GM18505 (cell line): ENCODE measurements around the gene TMEM245.

ENCODE experiments used
- ATAC-seq: cut with Tn5 transposase; IDR thresholded peaks from one replicate; pipeline ENCODE4 v1.9.1; 2021; ENCODE audit not compliant: unreplicated experiment
- POLR2A ChIP-seq: IDR thresholded peaks from 4 replicates; pipeline ENCODE4 v1.6.1; 2011; ENCODE audit warnings: borderline replicate concordance; ENCODE audit not compliant: insufficient read depth, insufficient read length; ENCODE audit errors: extremely low read depth

The TMEM245 gene

DNA sequence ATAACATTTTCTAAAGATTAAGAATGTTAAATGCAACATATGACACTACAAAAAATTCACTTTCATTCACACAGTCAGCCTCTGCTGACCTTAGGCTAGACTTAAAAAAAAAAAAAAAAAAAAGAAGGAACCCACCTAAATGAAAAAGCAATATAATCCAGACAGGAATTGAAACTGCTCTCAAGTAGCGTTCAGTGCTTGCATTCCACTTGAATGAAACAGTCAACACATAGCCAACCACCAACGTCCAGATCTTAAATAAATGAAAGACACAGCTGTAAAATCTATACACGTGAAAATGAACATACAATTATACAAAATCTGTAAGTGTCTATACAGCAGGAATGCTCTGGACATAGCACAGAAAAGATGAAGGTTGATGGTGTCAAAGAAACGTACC lies 11.4 kb downstream of the TMEM245 start:
- TF ChIP-seq POLR2A: no peak
- no peak for ATAC-seq

DNA sequence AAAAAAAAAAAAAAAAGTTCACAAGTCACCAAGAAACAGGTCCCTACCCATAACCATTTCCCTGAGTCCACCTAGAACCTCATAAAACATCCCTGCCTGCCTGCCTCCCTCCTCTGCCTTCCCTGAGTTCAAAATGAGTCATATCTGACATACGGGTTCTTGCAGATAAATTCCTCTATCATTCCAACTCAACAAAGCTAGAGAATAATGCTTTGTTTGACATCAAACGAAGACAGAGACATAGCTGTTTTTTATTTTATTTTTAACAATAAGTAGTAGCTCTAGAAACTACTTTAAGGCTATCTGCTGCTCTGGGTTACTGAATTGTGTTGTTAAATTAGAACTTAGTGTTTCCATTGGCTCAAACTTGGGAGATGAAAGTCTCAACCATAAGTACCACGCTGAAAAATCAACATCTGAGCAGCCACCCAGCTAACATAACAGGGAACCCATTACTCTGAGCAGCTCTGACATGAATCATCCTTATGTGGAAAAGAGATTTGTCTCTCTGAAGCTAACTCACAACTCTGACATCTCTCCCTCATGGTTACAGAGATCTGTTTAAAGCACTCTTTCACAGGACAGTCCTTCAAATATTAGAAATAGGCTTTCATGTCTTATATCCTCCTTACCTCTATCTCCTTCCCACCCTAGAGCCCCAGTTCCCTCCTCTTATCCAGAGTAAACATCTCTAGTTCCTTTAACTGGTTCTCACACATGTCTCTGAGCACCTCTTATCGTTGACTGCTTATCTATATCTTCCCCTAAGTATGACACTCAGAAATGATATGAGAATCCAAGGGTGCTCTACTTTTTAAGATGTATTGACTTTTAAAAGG lies 12.1 kb downstream of the TMEM245 start:
- no peak for TF ChIP-seq POLR2A
- ATAC-seq: no peak

DNA sequence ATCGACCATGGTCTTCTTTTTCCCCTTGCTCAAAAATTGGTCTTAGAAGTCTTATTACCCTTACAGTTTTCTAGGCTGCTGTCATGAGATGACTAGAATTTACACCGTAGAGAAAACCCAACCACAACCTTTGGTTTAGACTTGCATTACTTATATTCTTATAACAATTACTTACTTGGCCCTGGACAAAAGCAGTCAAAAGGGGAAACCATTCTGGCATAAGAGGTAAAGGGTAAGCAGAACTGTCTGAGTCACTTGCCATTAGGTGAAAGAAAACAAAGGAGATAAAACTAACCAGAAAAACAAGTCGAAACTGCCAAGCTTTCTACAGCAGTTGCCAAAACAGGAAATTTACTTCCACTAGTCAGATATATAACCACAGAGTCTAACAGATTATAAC lies 17.9 kb downstream of the TMEM245 start:
- TF ChIP-seq POLR2A: no peak
- ATAC-seq: peak; percentile 62

DNA sequence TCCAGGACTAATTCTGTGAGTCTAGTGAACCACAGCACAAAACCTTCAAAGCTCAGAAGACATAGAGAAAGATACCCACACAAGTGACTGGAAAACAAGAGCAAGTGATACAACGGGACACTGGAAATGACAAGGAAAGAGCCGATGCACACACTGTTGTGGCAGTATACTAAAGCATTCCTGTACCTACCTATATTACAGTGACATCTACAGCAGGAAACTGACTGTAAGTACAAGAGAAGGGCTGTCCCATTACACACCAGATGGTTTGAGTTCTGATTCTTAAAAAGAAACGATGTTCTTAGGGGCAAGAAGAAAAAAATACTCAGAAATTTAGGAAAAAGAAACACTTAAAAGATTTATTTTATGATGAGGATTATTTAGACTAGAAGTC lies 18.5 kb downstream of the TMEM245 start:
- TF ChIP-seq POLR2A: no peak
- no peak for ATAC-seq

- no peak for TF ChIP-seq POLR2A
- ATAC-seq: no peak
Observed at GRCh38 chr9:109100543-109101201, 19.1 kb downstream of the TMEM245 start.

- ATAC-seq: no peak
- TF ChIP-seq POLR2A: no peak
Observed at GRCh38 chr9:109098960-109099308, 20.8 kb downstream of the TMEM245 start.

DNA sequence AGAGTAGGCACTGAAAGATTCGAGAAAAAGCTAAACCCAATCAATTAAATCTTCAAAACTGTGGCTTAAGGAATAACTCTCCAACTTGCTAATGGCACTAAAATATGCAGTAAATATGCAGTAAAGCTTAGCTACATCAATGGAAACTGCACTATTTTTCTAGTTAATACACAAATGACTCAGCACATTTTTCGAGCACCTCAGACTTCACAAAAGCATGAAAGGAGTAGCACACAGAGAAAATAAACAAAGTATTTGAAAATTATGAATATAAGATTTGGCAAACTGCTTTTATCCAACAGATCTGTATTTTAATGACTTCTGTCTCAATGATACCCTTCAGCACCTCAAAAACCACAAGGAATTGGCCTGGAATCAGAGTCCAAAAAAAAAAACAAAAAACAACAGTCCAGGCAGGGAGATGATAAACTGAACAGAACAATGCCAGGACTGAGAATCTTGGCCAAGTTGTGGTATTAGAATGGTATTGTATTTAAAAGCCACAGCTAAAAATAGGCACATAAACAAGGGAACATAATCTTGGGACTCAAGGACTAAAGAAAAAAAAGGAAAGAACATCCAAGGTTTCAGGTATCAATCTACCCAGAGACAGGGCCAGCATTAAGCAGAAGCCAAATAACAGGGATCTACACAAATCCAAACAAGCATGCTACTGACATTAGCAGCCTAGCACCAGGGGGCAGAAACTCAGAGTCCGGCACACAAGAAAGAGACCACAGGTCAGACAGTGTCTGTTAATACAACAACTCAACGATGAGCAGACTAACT lies 21.4 kb downstream of the TMEM245 start:
- TF ChIP-seq POLR2A: no peak
- no peak for ATAC-seq

DNA sequence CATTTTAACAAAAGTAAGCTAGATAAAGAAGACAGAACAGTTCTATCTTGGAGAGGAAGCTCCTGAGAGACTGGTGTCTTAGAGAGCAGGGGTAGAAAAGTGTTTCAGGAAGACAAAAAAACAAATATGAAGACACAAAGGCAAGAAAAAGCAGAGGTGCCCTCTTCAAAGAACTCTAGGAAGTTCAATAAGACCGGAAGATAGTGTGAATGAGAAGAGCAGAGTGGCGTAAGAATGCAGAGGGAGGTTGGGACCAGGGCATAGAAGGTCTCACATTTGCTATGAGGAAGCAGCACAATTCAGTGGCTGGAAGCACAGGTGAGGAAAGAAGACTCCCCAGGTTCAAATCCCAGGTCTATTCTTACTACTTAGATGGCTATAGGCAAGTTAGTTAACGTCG lies 22.6 kb downstream of the TMEM245 start:
- no peak for ATAC-seq
- no peak for TF ChIP-seq POLR2A

DNA sequence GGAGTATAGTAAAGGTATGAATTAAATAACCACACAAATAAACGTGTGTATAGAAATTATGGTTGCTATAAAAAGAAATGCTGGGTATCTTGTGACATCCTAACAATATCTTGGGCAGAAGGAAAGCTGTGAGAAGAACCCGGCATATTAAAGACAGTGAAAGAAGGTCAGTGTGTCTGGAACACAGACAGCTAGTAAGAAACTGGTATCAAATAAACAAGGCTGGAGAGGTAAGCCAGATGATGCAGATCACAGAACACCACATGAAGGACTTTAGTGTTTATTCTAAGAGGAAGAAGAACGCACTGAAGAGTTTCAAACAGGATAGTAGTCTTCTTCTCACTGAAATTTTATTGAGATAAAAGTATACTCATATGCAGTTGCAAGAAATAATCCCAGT lies 24.4 kb downstream of the TMEM245 start:
- ATAC-seq: no peak
- no peak for TF ChIP-seq POLR2A

- no peak for TF ChIP-seq POLR2A
- no peak for ATAC-seq
Observed at GRCh38 chr9:109094268-109094667, 25.5 kb downstream of the TMEM245 start.

- ATAC-seq: no peak
- no peak for TF ChIP-seq POLR2A
Observed at GRCh38 chr9:109092587-109092986, 27.2 kb downstream of the TMEM245 start.

GRCh38 chr9:109092051-109092580 lies 27.6 kb downstream of the TMEM245 start:
- no peak for ATAC-seq
- TF ChIP-seq POLR2A: no peak

GRCh38 chr9:109088221-109088620 lies 31.5 kb downstream of the TMEM245 start:
- TF ChIP-seq POLR2A: no peak
- ATAC-seq: no peak

DNA sequence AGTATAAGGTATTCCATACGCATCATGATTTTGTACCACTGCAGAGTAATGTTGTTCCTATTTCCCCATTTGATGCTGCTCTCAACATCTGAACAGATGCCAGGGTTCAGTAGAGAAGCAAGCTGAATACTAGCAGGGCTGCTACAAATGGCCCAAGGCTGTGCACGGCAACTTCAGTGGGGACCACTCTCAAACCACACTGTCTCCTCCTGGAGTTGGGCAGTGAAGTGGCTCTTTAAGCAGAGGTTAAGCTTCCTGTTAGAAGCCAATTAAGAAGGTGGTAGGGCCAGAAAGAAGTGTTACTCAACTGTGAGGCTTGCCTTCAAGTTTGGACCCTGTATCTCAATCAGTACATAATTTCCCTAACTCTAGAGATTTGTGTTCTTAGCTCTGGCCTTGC lies 32.0 kb downstream of the TMEM245 start:
- no peak for ATAC-seq
- no peak for TF ChIP-seq POLR2A

GRCh38 chr9:109086221-109086620 lies 33.5 kb downstream of the TMEM245 start:
- no peak for TF ChIP-seq POLR2A
- ATAC-seq: peak; percentile 56
